Renal cortical epithelial cell (primary cell): ENCODE measurements around the gene CCBE1. TPM values are rescaled to one million over a fixed set of nuclear protein-coding genes. Genes with fewer than 3 reads are reported as not detected.

Experiments
- DNase-seq: peaks from one replicate; pipeline ENCODE4 v3.0.0-alpha.2; 2011; ENCODE audit warnings: low read depth
- total RNA-seq: library from RNA; depleted of rRNA; stranded (reverse); fragments of >200 nt; gene quantifications from 2 replicates; pipeline ENCODE4 v1.2.3, GENCODE V29; 2014

CCBE1 gene
- total RNA-seq, 1 donor from 2014 or later: 8.7 TPM

DNA sequence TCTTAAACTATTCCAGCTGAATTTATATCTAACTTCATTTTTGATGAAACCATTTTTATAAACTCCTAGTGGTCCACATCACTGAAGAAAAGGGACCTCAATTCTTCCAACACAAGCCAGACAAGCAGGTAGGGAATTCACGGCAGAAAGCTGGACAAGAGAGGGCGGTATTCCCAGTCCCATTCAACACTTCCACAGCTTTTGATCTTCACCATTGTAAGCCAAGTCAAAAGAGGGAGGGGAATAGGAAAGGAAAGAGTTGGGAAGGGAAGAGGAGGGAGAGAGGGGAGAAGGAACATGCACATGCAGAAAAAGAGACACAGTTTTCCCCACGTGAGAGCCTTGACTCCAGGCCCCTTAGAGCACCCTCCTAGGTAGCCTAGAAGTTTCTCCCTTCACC is 77.4 kb downstream of the CCBE1 start:
- DNase-seq: no peak

DNA sequence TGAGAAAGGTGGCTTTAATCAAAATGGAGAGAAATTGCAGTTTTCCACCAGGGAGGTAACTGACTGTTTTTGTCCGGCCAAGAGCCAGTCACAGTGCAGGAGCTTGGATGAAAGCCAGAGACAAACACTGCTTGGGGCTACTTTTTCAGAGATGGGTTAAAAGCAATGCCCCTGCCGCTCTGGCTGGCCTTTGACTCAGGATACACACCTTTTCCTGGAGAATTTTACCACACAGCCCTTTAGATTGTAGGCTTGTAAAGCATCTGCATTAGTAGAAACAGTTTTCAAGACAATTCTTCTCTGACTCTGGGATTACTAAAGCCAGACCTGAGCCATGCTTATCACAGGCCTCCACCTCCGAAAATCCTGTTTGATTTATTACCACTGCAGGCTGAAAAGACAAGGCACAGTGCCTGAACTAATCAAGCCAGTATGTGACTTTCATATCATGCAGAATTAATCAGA is 79.7 kb downstream of the CCBE1 start:
- no peak for DNase-seq

DNA sequence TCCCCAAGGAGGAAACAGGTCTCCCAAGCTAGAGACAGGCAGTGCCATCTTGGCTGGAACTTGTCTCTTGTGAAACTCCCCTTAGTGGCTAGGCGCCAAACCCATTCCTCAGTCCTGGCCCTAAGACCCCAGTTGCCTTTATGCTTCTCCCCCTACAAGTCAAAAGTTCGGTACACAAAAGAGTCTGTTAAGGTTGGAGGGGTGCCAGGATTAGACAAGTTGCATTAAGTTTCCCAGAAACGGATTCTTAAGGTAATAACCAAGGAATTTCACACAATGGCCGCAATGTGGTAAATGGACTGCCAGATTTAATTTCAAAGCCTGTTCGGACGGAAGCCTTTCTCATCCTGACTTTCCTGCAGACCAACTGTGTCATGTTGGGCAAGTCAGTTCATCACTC is 80.7 kb downstream of the CCBE1 start:
- DNase-seq: no peak

DNA sequence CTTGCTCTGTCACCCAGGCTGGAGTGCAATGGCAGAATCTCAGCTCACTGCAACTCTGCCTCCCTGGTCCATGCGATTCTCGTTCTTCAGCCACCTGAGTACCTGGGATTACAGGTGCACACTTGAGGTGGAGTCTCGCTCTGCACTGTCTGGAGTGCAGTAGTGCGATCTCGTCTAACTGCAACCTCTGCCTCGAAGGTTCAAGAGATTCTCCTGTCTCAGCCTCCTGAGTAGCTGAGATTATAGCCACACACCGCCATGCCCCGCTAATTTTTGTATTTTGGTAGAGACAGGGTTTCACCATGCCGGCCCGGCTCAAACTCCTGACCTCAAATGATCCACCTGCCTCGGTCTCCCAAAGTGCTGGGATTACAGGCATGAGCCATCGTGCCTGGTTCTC is 83.3 kb downstream of the CCBE1 start:
- DNase-seq: no peak

DNA sequence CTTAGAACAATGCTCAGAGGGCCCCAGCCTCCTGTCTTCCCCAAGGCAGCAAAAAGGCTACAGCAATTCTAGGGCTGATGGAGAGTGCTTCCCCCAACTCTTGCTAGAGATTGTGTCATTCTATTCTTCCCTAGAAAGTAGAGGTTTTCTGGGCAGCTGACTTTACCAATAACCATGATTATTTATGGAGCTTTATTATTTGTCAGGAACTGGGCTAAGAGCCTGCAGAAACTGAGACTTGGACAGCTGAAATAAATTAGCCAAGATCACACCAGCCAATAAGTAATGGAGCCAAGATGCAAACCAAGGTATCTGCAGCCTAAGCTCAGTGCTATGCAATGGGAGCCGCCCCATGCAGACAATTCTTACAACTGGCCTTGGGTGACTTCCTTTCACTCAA is 84.8 kb downstream of the CCBE1 start:
- no peak for DNase-seq

DNA sequence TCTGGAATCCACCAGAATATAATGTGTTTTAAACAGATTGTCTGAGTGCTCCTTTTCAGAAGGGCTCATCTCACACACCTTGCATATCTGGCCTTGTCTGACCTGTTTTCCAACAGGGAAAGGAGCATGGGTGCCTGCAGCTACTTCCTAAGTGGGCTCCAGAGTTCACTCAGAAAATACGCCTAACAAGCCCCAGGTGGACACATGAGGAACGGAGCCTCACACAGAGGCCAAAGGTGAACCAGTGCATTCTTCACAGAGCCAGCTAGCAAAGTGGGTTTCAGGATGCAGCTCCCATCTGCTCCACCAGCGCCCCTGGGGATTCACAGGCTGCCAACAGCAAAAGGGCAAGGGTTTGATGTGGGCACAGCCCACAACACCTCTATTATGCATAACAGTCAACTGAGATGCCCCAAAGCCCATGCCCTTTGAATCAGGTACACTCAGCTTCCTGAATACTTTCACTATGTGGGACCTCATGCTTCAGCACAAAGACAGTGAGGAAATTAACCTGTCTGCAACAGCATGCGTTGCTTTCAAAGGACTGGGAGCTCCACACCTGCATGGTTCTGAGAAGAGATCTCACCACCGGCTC is 86.6 kb downstream of the CCBE1 start:
- DNase-seq: no peak

DNA sequence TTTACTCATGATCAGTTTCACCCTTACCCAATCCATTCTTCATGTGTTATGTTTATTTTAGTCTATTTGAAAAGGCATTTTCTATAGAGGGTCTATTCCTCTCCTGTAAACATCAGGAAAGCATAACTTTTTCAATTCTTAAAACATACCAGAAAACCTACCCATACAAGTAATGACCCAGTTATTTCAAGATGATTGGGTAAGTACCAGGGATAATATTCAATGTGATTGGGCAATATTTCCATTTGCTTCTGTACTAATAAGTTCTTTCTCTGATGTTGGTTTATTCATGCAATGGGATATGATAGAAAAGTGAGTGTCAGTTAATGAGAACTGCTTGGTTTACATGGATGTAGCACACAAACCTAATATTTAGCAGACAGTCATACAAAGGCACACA is 87.6 kb downstream of the CCBE1 start:
- no peak for DNase-seq

DNA sequence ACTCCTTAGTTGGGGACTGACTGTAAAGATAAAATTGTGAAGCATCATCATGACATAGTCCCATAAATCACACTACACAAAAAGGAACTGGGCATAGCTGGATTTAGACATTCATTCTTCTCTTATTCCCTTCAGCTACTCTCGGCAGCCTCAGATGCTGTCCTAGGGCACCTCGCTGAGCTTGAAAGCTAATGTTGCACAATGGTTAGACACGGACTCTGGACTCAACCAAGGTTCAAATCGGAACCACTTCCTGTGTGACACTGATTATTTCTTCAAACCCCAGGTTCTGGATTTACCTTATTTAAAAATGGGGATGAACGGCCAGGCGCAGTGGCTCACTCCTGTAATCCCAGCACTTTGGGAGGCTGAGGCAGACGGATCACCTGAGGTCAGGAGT is 89.8 kb downstream of the CCBE1 start:
- DNase-seq: no peak

DNA sequence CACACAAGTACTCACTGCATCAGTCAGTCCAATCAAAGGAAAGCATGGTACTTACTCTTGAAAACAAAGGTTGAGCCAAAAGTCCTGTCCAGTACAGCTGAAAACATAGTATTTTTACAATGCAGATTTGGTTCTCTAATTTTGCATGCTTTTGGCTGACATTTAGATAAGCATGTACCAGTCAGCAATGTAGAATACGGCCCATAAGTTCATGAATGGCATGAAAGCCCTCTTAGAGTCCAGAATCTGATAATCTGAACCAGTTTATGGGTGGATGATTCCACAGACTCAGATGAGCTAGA is 90.2 kb downstream of the CCBE1 start:
- no peak for DNase-seq

DNA sequence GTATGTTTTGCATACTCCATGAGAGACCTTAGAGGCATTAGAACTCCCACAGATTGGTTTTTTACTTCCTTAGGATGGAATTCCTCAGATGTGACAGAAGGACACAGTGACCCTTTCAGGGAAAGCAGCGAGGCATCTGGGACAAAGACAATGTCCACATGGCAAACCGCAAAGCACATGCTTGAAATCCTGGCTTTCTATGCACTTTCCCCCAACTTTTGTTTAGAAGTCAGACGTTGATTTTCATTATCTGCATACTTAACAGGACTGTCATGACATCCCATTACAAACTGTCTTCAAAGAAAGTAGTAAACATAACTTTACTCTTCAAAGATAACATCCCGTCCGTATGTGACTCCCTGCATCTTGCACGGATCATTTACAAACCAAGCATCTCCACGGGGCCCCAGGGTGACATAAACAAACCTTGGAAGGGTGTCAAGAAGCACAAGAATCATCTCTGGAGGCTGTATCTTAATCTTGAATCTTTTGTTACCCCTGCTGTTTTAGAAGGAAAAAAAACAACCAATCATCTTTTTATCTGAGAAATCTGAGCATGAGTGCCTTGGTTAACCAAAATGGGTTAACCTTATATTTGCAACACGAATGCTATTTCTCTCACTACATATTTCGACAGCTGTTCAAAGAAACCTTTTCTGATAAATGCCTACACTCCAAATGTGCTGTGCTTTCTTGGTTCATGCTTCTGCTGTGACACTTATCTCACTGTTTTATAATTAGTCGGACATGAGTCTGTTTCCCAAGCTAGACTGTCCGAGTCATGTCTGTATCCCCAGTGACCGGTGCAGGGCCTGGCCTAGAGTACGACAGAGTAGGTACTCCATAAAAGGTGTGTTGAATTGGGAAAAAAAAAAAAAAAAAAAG is 90.8 kb downstream of the CCBE1 start:
- peak; percentile 7 for DNase-seq

DNA sequence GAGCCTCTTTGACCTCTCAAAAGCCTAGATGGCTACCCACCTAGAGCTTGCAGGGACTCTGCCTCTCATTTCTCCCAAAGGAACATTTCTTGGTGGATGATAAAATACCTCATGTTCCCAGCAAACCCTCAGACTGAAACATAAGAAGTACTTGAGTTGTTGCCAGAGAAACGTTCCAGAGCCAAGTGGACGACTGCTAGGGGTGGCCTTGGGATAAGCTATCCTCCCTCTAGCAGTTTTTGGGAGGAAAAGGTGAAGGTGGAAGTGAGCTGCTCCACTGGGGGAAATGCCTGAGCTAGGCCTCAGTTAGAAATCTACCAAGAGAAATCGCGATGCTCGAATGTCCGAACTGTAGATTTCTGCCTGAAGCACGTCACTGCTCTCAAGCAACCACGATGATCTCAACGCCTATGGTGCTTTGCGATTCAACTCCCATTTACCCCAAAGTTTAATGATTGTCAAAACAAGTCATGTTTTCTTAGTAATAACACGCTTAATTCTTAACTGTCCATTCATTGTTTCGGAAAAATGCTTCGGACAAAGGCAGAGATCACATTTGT is 91.5 kb downstream of the CCBE1 start:
- peak; percentile 25 for DNase-seq

DNA sequence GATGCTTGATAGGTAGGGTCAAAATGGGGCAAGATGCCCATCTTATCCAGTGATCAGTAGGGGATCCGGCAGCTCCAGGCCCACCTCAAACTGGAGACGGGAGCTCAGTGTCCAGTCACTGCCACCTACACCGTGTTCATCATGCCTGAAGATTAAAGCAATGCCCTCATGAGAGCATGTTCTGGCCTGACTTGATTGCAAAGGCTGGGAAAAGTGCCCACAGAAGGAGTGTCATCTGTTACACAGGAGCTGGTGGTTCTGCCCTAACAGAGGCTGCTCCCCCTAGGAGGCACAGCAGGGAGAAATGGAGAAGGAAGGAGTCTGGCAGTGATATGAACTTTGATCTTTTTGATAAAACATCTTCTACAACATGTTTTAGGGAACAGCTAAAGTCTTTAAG is 92.3 kb downstream of the CCBE1 start:
- DNase-seq: no peak

DNA sequence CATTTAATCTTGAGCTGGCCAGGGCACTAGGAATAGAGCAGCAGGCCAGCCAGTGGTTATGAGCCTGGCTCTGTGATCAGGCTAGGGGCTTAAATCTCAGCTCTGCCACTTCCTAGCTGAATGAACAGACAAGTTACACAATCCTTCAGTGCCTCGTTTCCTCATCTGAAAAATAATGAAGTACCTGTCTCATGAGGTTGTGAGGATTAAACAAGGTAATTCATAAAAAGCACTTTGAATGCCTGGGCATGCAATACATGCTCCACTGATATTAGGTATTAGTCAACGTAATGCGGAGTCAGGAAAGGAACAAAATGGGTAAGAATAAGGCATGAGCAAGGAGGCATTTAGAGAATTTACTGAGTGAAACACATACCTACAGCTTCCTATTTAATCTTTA is 100.2 kb downstream of the CCBE1 start:
- DNase-seq: no peak

DNA sequence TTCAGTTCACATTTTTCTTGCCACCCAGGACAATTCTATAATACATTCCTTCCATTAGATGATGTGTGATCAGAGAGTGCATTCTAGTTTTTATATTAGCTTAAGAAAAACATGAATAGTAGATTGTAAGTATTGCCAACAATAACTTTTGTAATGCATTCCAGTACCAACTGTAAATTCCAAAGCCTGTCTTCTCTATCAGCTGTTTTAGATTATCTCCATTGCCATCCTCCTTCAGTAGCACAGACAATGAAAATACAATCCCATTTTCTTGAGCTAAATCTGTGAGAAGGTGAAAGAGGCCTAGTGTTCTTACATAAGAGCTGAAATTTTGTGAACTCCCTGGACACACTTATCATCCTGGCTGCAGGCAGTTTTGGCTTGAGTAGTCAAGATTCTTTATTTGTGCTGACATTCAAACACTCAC is 103.9 kb downstream of the CCBE1 start:
- DNase-seq: no peak

DNA sequence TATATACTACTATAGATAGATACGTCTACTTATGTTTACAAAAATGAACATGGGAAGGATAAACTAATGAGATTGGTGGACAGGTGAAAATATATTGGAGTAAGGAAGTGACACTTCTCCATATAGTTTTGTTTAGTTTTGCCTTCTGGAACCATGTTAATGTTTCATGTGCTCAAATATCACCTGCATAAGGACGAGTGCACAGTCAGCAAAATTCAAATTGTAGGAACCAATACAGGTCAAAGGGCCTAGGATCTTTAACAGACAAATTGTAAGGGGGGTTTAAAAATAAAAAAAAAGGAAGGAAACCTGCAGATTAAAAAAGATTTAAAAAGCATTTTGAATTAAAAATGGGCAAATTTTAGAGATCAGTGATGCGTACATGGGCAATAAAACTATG is 104.6 kb downstream of the CCBE1 start:
- no peak for DNase-seq

DNA sequence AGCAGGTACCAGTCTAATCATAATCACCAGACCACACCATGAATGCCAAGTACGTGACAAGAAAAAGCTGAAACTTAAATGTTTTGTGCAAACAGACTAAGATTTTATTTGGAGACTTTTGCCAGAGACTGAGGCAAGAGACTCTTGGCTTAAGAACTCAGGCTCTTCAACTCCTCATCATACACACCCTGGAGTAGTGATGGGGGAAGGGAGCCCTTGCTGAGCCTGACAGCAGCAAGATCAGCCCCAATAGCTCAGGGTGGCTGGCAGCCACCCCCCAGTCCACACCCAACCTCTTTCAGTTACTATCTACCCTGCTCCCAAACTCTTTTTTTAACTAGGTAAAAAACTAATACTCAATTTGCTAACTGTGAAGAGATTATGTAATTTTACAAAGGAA is 114.8 kb downstream of the CCBE1 start:
- no peak for DNase-seq

DNA sequence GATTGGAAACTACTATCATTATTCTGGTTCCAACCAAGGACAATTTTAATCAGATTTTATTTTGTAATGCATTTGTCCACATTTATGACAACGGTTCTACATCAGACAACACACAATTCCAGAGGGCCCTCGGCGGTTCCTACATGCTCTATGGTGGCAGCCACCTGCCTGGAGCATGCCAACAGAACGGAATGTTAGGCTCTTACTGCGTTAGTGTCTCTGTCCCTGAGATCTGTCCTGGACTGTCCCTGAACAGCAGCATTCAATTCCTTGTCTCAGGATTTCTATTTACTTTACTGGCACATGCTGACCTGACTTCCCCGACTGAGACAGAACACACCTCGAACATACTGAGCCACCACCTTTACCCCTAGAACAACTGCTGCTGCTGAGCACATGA is 117.7 kb downstream of the CCBE1 start:
- no peak for DNase-seq

DNA sequence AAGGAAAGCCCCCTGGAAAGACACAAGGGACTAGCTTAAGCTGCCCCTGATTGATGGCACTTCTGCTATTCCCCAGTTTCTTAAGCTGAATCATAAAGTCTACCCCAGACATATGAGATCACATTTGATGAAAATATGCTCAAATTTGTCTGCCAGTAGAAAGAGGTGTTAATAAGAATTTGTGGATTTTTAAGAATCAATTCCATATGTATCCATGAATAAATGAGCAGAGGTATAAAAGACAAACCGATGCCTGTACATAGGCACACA is 119.9 kb downstream of the CCBE1 start:
- DNase-seq: no peak

DNA sequence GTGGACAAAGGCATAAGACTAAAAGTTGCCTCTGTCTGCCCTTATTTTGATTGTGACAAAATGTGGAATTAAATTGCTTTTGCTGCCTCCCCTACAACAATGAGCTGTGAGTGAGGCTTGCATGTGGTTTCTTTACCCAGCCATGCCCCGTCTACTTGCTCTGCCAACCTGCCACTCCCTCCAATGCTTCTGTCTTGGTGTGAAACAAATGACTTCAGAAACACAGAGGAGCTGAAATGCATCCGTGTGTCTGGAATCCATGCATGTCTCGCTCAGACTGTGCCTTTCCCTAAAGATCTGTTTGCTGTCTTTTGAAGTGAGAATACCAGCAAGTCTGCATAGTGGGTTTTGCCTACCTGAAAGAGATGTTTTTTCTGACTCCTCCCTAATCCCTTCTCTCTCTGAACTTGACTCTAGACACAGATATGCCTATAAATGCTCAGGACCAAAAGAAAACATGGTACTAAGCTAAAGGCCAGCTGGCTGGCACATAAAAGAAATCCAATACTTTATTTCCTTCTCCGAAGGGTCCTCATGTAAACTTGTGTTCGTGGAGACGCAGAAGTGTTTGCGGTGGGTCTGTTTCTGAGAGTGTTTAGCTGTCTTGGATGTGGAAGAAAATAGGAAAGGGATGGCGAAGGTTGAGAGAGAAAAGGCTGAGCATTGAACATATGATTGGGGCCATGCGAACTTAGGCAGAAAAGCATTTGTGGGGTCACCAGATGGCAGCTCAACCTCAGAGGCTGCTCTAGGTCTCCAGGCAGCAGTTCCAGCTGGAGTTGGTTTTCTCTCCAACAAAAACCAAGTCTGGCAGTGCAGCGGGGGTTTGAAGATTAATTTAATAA is 120.5 kb downstream of the CCBE1 start:
- DNase-seq: no peak

DNA sequence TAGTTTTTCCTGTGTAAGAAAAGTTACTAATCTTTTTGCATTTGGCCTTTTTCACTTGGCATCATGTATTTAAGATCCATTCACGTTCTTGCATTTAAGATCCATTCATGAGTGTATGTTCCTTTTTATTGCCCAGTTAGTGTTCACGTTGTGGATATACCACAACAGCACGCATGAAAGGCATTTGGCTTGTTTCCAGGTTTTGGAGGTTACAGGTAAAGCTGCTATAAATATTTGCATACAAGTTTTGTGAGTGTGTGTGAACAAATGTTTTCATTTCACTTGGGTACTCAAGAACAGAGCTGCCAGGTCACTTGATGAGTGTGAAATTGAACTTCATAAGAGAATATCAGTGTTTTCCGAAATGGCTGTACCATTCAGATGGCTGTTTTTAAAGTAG is 121.2 kb downstream of the CCBE1 start:
- DNase-seq: no peak

DNA sequence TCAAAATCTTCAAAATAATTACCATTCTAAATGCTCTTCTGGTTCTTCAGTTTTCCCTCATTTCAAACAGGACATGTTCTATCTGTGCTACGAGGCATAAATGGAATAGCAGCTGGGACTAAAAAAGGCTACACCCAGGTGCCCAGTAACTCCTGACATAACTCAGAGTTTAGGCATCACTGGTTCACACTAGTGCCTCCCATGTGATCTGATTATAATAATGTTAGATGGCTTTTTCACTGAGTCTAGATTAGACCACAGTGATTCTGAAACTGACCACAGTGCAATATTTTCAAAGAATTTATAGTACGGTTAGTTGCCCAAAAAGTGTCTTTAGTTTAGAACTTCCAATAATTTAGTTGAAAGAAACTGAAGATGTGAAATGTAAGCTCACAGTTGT is 123.3 kb downstream of the CCBE1 start:
- no peak for DNase-seq

DNA sequence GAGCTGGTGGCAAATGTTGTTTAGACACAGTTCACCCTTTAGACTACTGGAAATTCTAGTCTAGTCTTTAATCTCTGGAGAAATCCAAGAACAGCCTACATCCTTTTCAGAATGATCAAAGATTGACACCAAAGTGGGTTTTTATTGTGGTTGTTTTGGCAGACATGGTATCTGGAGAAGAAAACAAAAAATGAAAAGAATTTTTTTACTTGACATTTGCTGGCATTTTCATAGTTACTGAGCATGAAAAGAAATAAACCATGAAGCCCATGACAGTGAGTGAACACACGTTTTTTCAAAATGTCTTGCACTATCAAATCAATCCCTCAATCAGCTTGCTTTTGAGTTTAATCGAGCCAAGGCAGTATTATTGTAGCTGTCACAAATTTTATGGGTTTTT is 125.3 kb downstream of the CCBE1 start:
- no peak for DNase-seq

DNA sequence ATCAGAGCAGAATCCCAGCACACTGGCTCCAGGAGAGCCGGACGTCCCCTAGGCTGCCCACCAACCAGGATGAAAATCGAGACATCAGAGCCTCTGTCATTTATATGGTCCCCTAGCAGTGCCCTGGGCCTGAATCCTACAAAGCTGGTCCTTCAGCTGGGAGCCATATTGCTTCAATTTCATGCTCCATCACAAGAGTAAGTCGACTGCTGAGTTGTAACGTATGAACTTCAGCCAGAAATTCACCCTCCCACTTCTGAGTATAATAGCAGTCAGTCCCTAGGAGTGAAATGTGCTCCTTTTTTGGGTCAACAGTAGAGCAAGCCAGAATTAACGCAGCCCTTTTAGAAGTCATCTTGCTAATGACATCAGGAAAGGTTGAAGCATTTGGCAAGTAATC is 126.4 kb downstream of the CCBE1 start:
- no peak for DNase-seq
